Omental fat pad (tissue), 4 donors: ENCODE results near the gene THOC3. TPM values are rescaled to one million over a fixed set of nuclear protein-coding genes. Genes with fewer than 3 reads are reported as not detected.
A peak's percentile ranks its signal among the peaks of the same experiment; 100 is the strongest.
"Not testable (repeated sequence)": the region's sequence is repeated elsewhere in the genome, so short reads cannot be mapped to it uniquely, and the experiment has no call there.

ENCODE experiments used
- ATAC-seq: fragments of 150-250 bp; one replicate; pipeline ENCODE4 v1.9.1; 2016; ENCODE audit warnings: mild to moderate bottlenecking, moderate library complexity; ENCODE audit not compliant: low FRiP score
- DNase-seq: peaks from one replicate; pipeline ENCODE4 v3.0.0-alpha.2; 2019; ENCODE audit warnings: low spot score
- total RNA-seq, 4 donors: library from RNA; depleted of rRNA; stranded (reverse); fragments of >200 nt; gene quantifications; one replicate each; pipeline ENCODE4 v1.1.0, GENCODE V29; 2016

The THOC3 gene
- 10 to 100 TPM; 18.9 to 29.8 (median 23.2) TPM for total RNA-seq

GRCh38 chr5:175967471-175968372 is at the start of gene THOC3:
Gene THOC3 (minus strand): TSS chr5:175968315. CDS start chr5:175968208, 107 bp downstream.
- not testable (repeated sequence) for DNase-seq
- ATAC-seq = peak; percentile 100

GRCh38 chr5:176017324-176017723 is 49.2 kb upstream of the THOC3 start:
- not testable (repeated sequence) for ATAC-seq, DNase-seq

- ATAC-seq = peak; percentile 28
- not testable (repeated sequence) for DNase-seq
These were observed 46.2 kb upstream of the THOC3 start for GRCh38 chr5:176014360-176014759.

- not testable (repeated sequence) for ATAC-seq, DNase-seq
These were observed 43.0 kb upstream of the THOC3 start for GRCh38 chr5:176011088-176011487.

GRCh38 chr5:176010202-176010601 is 42.1 kb upstream of the THOC3 start:
- ATAC-seq, DNase-seq: not testable (repeated sequence)

GRCh38 chr5:176007220-176007619 is 39.1 kb upstream of the THOC3 start:
- ATAC-seq, DNase-seq: not testable (repeated sequence)

GRCh38 chr5:176006819-176007218 is 38.7 kb upstream of the THOC3 start:
- DNase-seq = not testable (repeated sequence)

GRCh38 chr5:175997979-175998378 is 29.9 kb upstream of the THOC3 start:
- DNase-seq, ATAC-seq: not testable (repeated sequence)

More at GRCh38 chr5:176006819-176007218, 38.7 kb upstream of the THOC3 start:
- not testable (repeated sequence) for ATAC-seq

GRCh38 chr5:175997495-175997894 is 29.4 kb upstream of the THOC3 start:
- not testable (repeated sequence) for ATAC-seq, DNase-seq

GRCh38 chr5:175996791-175997190 is 28.7 kb upstream of the THOC3 start:
- not testable (repeated sequence) for ATAC-seq, DNase-seq

GRCh38 chr5:175995506-175995905 is 27.4 kb upstream of the THOC3 start:
- ATAC-seq, DNase-seq: not testable (repeated sequence)

GRCh38 chr5:175979371-175979995 is 11.4 kb upstream of the THOC3 start:
- not testable (repeated sequence) for DNase-seq, ATAC-seq

GRCh38 chr5:175968381-175968780 is 266 bp upstream of the THOC3 start:
- DNase-seq, ATAC-seq: not testable (repeated sequence)

GRCh38 chr5:175962329-175962728 is 5.8 kb downstream of the THOC3 start:
- ATAC-seq, DNase-seq: not testable (repeated sequence)

GRCh38 chr5:175960228-175960627 is 7.9 kb downstream of the THOC3 start:
- ATAC-seq, DNase-seq: not testable (repeated sequence)

GRCh38 chr5:175958515-175958914 is 9.6 kb downstream of the THOC3 start:
- ATAC-seq = not testable (repeated sequence)

GRCh38 chr5:175954107-175954506 is 14.0 kb downstream of the THOC3 start:
- DNase-seq = not testable (repeated sequence)

More at GRCh38 chr5:175958515-175958914, 9.6 kb downstream of the THOC3 start:
- DNase-seq = not testable (repeated sequence)

GRCh38 chr5:175952810-175953209 is 15.3 kb downstream of the THOC3 start:
- not testable (repeated sequence) for DNase-seq, ATAC-seq

More at GRCh38 chr5:175954107-175954506, 14.0 kb downstream of the THOC3 start:
- ATAC-seq = not testable (repeated sequence)

- peak; percentile 70 for ATAC-seq
- not testable (repeated sequence) for DNase-seq
These were observed 16.7 kb downstream of the THOC3 start for GRCh38 chr5:175951339-175951969.
